HG02588 (cell line): ENCODE measurements around the gene TBC1D20.
A peak's percentile ranks its signal among the peaks of the same experiment; 100 is the strongest.
"Not testable (repeated sequence)": the region's sequence is repeated elsewhere in the genome, so short reads cannot be mapped to it uniquely, and the experiment has no call there.

ENCODE experiments used
- ATAC-seq: cut with Tn5 transposase; IDR thresholded peaks from one replicate; pipeline ENCODE4 v1.9.1; 2021; ENCODE audit warnings: mild to moderate bottlenecking, moderate library complexity; ENCODE audit not compliant: unreplicated experiment

TBC1D20 gene, protein sequence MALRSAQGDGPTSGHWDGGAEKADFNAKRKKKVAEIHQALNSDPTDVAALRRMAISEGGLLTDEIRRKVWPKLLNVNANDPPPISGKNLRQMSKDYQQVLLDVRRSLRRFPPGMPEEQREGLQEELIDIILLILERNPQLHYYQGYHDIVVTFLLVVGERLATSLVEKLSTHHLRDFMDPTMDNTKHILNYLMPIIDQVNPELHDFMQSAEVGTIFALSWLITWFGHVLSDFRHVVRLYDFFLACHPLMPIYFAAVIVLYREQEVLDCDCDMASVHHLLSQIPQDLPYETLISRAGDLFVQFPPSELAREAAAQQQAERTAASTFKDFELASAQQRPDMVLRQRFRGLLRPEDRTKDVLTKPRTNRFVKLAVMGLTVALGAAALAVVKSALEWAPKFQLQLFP

DNA sequence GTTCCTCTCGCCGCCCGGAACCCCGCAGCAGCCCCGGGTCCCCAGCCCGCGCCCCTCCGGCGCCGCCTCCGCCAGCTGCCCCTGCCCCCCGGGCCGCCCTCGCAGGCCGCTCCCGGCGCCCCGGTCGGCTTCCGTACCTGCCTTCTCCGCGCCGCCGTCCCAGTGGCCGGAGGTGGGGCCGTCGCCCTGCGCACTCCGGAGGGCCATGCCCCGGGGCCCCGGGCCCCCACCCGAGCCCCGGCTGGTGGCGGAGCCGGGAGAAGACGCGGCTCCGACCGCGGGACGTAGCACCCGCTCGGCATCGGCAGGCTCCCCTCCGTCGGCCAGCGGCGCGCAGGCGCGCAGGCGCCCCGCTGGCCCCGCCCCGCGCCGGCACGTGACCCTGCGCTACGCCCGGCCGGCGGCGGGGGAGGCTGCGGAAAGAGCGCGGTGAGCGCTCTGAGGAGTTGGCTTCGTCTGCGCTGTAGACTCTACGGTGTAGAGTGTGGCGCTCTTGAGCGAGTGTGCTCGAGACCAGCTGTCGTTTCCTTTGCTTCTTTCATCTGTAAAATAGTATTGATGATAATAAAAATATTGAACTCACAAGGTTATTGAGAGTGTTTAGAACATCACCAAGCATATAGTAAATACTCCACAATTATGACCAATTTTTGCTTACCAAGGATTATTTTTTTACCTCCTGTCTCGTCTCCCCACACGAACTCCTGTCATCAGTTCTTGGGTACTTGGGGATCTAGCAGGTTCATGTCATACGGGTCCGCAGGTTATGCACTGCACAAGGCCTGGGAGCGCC, at the start of gene TBC1D20:
TBC1D20 (minus strand) TSS at position 335 of the 793 bp plus-strand sequence; CDS start at position 207, 128 bp downstream.
- ATAC-seq = peak; percentile 94

DNA sequence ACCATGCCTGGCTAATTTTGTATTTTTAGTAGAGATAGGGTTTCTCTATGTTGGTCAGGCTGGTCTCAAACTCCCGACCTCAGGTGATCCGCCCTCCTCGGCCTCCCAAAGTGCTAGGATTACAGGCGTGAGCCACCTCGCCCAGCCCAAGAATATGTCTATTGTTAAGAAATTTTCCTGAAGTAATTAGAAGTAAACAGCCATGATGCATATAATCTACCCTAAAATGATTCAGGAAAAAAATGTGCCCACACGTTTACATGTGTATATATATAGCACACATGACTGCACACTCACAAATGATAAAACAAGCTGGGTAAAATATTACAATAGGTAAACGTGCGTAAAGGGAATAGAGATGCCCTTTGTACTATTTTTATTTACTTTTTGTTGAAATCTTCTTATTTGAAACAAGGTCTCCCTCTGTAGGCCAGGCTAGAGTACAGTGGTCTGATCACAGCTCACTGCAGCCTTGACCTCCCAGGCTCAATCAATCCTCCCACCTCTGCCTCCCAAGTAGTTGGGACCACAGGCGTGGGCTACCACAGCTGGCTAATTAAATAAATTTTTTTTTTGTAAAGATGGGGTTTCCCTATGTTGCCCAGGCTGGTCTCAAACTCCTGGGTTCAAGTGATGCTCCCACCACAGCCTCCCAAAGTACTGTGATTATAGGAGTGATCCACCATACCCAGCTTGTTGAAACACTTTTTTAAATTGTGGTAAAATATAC, 48.2 kb upstream of the TBC1D20 start:
- not testable (repeated sequence) for ATAC-seq

DNA sequence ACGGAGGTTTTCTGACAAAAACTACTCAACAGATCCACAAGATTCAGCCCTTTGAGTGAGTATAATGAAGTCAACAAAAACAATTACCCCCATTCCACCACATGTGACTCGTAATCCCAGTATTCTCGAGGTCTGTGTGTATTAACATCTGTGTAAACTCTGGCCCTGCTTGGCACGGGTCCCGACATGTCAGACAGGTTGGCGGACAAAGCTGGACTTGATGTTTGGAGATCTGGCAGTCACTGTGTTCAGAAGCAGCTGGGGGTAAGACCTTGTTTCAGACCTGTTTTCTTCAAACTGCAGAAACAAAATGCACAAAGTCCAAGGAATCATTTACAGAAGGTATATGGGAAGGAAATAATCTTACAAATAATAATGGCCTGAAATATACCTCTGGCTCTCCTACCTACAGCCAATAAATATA, 46.0 kb upstream of the TBC1D20 start:
- not testable (repeated sequence) for ATAC-seq

DNA sequence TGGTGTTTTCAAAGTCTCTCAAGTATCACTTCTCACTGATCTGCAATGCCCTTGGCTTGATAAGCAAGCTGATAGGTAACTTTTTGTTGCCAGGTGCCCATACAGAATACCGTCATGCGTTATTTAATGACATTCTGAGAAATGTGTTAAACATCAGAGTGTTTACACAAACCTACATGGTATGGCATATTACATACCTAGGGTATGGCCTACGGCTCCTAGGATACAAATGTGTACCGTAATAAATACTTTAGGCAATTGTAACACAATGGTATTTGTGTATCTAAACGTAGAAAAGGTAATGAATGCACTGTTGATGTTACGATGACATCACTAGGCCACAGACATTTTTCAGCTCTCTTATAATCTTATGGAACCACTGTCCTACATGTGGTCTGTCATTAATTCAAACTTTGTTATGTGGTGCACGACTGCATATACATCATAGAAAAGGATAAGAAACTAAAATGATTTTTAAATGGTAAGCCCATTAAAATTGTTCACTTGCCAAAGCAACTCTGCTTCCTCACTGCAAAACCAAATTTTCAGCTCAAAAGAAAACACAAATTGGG, 45.5 kb upstream of the TBC1D20 start:
- no peak for ATAC-seq

DNA sequence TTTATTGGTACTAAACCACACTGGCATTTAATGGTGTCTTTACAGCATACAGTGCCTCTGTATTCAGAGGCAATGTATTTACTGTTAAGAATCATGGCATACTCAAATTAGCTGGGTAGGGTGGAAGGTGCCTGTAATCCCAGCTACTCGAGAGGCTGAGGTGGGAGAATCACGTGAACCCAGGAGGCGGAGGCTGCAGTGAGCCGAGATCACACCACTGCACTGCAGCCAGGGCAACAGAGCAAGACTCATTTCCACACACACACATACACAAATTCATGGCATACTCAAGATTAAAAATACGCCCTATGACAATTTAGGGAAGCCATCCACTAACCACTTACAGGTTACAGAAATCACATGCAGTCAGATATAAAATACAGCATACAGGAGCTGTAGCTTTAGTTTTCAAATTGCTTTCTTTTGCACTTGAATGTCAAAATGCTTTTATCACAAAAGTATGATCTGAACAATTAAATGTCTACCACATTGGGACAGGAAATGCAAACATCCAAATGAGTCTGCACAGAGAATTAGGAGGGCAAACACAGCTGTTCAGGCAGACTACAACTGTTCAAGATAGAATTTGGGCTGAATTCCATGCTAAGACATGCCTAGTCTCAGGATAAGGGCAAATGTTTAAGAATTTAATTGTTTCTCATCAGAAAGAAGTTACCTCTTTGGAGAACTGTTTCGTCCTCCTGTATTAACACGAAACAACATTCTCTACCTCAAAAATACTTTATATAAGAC, 44.8 kb upstream of the TBC1D20 start:
- no peak for ATAC-seq

DNA sequence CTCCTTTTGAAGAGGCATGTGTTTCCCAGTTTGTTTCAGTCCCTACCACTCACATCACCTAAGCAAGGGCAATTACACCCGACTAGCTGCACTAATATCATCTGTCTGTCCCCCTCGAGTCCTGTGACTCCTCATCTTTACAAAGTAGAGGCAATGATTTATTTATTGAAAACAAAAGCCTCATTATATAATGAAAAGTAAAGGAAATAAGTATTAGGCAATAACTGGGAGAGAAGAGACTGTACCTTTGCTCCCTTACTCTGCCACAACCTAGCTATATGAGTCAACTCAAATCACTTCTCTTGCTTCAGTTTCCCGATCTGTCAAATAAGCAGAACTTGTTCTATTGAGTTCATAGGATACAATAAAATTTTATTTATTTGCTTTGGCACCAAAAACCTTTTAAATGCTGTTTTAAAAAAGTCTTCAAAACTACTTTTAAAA, 42.3 kb upstream of the TBC1D20 start:
- ATAC-seq = no peak

DNA sequence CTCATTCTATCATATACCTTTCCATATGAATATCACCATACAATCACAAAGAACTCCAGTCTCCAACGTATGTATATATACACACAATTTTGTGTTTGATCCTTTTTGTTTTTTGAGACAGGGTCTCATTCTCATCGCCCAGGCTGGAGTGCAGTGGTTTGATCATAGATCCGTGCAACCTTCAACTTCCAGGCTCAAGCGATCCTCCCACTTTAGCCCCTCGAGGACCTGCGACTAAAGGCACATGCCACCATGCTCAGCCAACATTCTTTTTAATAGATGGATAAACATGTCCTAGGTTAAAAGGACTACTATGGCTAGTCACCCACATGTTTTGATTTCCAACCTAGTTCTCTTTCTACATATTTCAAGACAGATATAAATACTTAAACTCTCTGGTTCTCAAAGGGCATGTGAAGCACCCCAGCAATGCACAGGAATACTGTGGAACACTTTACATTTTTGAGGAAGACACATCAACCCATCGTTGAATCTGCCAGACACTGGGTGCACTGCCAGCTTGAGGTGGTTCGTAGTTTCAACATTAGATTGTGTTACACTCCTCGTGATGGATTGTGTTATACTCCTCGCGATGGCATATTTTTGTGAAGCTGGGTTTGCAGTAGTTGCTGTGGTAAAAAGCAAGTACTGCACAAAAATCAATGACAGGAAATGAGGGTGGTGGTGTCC, 40.9 kb upstream of the TBC1D20 start:
- no peak for ATAC-seq

DNA sequence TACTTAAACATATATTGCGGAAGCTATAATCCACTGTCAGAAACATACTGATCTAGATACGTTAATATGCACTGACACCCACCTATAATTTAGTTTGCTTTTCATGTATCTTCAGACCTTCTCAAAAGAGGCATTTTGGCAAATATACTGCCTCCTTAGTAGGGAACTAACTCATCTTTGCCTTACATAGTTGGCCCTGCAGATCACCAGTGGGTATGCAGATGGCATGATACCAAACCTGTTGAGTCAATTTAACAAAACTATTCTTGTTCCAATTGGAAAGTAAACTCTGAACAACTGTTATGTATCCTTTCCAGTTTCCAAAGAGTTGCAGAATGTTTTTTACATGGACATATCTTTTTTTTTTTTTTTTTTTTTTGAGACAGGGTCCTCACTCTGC, 35.6 kb upstream of the TBC1D20 start:
- no peak for ATAC-seq

DNA sequence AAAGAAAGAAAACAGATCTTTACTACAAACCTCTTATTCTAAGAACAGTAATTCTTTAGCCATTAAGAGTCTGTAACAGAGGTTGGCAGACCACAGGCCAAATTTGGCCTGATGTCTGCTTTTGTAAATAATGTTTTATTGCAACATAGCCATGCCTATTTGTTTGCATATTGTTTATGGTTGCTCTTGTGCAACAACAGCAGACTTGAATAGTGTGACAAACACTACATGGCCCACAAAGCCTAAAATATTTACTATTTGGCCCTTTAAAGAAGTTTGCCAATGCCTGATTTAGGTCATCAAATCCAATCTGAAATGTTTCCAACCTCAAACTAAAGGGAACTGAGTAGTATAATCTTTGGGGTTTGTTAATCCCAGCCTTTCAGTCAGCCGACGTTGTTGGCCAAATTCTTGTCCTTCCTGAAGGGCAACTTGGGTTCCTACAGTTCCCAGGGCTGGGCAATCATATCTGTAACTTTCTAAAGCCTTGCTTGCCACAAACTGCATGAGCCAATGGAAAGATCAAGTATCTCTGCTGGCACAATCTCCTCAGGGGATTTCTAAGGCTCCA, 33.9 kb upstream of the TBC1D20 start:
- ATAC-seq = no peak

DNA sequence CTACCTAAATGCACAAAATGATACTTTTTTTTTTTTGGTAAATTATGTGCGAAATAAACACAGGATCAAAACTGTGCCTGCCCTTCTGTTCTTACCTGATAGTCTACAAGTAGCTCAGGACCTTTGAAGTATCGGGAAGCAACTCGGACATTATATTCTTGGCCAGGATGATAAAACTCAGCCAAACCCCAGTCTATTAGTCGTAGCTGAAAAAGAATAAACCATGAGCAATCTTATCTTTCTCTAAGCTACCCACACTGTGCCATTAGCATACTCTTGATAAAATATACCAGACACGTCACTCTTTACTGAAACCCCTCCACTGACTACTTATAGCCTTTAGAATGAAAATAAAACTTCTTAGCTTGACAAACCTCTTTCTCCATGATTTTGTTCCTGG, 29.8 kb upstream of the TBC1D20 start:
- no peak for ATAC-seq

DNA sequence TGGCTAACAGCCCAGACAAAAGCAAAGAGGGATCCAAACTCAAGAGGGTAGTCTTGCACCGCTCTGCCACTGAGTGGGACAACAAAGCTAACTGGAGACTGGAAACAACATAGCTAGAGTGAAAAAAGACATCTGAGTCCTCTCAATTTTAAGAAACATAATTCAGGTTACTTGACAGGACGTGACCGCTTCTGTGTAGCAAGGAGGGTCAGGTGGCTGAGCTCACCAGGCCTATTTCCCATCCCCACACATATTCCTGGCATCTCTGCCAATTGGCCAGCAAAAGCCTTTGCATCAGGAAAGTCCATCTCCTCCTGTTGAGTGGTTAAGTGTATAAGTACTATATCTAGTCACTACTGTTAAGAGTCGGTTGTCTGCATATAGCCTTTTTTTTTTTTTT, 25.3 kb upstream of the TBC1D20 start:
- ATAC-seq = no peak

DNA sequence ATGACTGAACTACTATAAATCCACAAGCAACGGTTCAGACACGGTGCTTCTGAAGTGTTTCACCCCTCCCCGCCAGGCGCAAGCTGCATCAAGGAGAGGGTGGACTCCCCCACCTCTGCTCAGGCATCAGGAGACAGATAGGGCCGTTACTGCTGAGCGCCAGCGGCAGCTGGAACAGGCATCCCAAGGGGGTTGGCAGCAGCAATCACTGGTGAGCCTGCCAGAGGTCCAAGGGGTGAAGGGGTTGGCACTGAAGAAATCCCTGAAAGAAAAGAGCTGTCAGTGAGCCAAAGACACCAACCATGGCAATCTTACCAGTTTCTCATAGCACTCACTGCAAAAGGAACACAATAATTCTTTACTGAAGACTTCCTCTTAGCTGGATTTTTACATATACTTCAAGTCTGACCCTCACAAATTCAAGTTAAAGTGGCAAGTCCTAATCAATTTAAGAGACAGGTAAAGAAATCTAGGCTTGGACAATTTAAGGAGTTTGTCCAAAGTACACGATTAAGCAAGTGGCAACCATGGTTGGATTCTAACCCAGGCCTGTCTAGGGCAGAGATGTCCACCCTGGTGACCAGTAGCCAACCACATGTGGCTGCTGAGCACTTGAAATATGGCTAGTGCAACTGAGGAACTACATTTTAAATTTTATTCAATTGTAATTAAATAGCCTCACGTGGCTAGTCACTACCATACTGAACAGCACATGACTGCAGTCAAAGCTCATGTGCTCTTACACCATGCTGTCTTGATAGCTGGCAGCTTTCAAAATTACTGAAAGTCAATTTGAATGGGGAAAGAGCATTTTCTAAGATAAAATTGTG, 21.7 kb upstream of the TBC1D20 start:
- ATAC-seq = no peak

DNA sequence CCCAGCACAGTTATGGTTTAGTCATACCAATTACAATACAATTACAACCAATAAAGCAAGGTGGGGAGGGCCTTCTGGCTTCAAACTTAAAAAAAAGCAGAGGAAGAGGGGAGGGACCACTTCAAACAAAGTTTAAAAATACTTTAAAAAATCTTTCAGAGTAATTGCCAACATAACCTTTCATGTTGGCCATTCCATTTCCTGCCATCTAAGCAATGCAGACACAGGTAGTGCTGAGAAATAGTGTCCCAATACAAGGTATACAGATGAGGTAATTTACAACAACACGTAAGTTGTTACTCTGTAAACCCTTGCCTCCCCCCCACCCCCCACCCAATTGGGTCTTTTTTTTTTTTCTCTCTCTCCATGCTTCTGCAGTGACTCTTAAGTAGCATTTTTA, 18.8 kb upstream of the TBC1D20 start:
- no peak for ATAC-seq

DNA sequence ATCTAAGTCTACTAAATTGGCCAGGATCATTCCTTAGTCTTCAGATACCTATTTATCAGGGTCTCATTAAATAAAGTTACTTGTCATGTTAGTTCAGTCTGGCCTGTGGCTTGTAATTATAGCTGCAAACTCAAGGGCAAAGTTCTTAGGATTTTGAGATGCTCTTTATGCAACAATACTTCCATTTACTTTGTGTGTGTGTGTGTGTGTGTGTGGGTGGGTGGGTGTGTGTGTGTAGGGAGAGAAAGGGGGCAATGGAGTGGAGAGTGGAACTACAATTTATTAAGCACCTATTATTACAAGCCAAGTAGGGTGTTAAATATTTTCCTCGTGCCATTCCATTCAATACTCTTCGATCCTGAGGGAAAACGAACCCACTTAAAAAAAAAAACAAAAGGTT, 17.7 kb upstream of the TBC1D20 start:
- ATAC-seq = no peak

DNA sequence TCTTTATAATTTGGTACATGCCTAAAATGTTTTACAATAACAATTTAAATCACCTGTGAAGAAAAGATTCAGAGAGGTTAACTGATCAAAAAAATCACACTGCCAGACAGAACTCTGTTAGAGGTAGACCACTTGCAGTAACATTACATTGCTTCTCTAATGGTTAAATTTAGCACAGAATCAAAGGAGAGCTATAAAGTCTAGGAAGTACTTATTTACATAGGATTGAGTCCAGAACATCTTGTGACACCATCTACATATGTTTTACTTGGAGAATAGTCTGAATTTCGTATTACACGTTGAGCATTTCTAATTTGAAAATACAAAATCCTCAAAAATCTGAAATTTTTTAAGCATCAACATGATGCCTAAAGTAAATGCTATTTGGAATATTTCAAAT, 17.2 kb upstream of the TBC1D20 start:
- no peak for ATAC-seq

DNA sequence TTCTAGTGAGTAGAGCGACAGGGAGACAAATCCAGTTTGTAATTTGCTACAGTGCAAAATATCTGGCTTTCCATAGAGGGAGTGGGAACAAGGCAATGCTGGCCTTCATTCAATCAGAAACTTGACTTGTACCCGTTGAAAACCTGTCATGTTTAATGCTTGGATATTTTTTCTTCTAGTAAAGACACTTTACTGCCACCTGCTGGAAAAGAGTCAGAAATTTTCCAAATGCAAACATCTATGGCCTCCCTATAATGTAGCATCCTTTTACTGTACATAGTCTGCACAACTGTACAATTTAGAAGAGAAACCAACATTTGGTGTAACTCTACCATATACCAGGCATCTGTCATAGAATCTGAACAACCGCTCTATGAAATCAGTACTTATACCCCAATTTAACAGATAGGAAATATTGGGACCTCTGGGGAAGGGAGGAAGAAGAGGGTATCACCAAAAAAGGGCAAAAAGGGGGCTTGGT, 16.7 kb upstream of the TBC1D20 start:
- no peak for ATAC-seq

DNA sequence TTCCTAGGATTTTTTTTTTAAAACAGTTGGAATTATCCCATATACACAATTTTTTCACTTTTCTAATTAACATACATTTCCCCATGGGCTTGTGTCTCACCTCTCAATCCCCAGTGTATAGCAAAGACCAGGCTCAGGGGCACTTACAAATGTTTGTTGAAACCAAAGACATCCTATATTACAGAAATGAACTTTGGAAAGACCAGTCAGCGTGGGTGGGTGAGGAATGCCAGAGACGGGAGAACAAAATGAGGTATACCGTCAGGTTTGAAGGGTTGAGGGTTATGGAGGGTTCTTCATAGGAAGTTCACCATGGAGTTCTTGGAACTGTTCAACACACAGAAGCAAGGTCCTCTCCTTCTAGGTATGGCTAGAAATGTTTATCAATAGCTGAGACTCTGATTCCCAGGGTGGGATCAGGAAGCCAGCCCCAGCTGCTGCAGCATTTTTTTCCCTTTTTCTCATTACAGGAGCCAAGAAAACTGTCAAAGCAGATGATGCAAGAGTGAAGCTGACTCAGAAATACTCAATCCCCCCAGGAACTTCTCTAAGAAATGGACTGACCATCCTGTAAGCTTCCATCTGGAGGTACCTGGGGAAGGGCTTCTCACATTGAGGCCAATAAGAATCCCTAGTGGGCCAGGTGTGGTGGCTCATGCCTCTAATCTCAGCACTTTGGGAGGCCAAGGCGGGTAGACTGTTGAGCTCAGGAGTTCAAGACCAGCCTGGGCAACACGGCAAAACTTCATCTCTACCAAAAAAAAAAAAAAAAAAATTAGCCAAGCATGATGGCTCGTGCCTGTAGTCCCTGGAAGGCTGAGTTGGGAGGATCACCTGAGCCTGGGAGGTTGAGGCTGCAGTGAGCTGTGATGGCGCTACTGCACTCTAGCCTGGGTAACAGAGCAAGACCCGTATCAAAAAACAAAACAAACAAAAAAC, 15.9 kb upstream of the TBC1D20 start:
- no peak for ATAC-seq
